NCI-H2029 treated with DMSO at 0.1 percent for 48 hours (cell line): ENCODE measurements around the gene GCNA.

ENCODE experiments used
- DNase-seq: peaks from one replicate; lab custom pipeline; 2025; lab: John Stamatoyannopoulos, UW

The GCNA gene

GRCh38 chrX:71578253-71579135 is at the start of gene GCNA:
TSS of gene GCNA (plus strand) at chrX:71578437. CDS start at chrX:71580822, 2,385 bp downstream.
- DNase-seq = no peak

- no peak for DNase-seq
Observed at GRCh38 chrX:71532078-71532752, 46.0 kb upstream of the GCNA start.

- peak; percentile 86 for DNase-seq
Observed at GRCh38 chrX:71532753-71533425, 45.3 kb upstream of the GCNA start, which contains the start of gene OGT. TSS of gene OGT (plus strand) at chrX:71533104. CDS start at chrX:71533300, 196 bp downstream.

- DNase-seq = no peak
Observed at GRCh38 chrX:71533516-71533850, 44.8 kb upstream of the GCNA start.

GRCh38 chrX:71533851-71534561 is 44.2 kb upstream of the GCNA start:
- DNase-seq = no peak

- no peak for DNase-seq
Observed at GRCh38 chrX:71534773-71535544, 43.3 kb upstream of the GCNA start.

- no peak for DNase-seq
Observed at GRCh38 chrX:71536285-71536684, 42.0 kb upstream of the GCNA start.

GRCh38 chrX:71537743-71538142 is 40.5 kb upstream of the GCNA start:
- DNase-seq = no peak

GRCh38 chrX:71540801-71541200 is 37.4 kb upstream of the GCNA start:
- DNase-seq = no peak

GRCh38 chrX:71541210-71542022 is 36.8 kb upstream of the GCNA start:
- no peak for DNase-seq

GRCh38 chrX:71542411-71542810 is 35.8 kb upstream of the GCNA start:
- no peak for DNase-seq

GRCh38 chrX:71542825-71543224 is 35.4 kb upstream of the GCNA start:
- no peak for DNase-seq

GRCh38 chrX:71543316-71543715 is 34.9 kb upstream of the GCNA start:
- DNase-seq = no peak

GRCh38 chrX:71545364-71545763 is 32.9 kb upstream of the GCNA start:
- DNase-seq = no peak

GRCh38 chrX:71546879-71547278 is 31.4 kb upstream of the GCNA start:
- no peak for DNase-seq

GRCh38 chrX:71547339-71547738 is 30.9 kb upstream of the GCNA start:
- no peak for DNase-seq

GRCh38 chrX:71549986-71550385 is 28.3 kb upstream of the GCNA start:
- DNase-seq = no peak

GRCh38 chrX:71550578-71550977 is 27.7 kb upstream of the GCNA start:
- no peak for DNase-seq

GRCh38 chrX:71556036-71556435 is 22.2 kb upstream of the GCNA start:
- DNase-seq = no peak

GRCh38 chrX:71558920-71559319 is 19.3 kb upstream of the GCNA start:
- no peak for DNase-seq
